HG02852 (cell line): ENCODE data around the gene NACAD.
"Not testable (repeated sequence)": the region's sequence is repeated elsewhere in the genome, so short reads cannot be mapped to it uniquely, and the experiment has no call there.

Experiments used
- ATAC-seq: cut with Tn5 transposase; IDR thresholded peaks from one replicate; pipeline ENCODE4 v1.9.1; 2021; ENCODE audit warnings: mild to moderate bottlenecking, moderate library complexity; ENCODE audit not compliant: unreplicated experiment

NACAD gene

DNA sequence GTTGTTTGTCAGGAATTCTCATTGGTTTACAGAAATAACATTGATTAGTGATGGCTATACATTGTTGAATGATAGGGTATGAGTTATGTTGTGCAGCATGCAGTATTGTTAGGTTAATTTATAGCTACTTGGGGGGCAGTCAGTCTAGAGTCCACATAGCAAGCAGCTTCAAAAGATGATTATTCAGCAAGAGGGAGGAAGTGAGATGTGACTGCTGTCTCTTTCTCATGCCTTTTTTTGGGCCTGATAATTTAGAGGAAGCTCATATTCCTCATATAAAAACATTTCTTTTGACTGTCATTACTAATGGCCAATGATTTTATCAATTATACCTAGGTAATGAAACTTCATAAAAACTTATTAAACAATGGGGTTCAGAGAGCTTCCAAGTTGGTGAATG, 26.2 kb upstream of the NACAD start:
- ATAC-seq, result no peak

- ATAC-seq, result not testable (repeated sequence)
Observed at GRCh38 chr7:45114257-45114656, 25.5 kb upstream of the NACAD start.

- ATAC-seq, result no peak
Observed at GRCh38 chr7:45112648-45113047, 23.9 kb upstream of the NACAD start.

- ATAC-seq, result peak; percentile 95
Observed at GRCh38 chr7:45111298-45112223, 22.8 kb upstream of the NACAD start, which contains the start of gene TBRG4. TBRG4 (minus strand) TSS chr7:45111697; CDS start chr7:45109237, 2,460 bp downstream.

- ATAC-seq, result no peak
Observed at GRCh38 chr7:45108863-45109262, 20.1 kb upstream of the NACAD start.

DNA sequence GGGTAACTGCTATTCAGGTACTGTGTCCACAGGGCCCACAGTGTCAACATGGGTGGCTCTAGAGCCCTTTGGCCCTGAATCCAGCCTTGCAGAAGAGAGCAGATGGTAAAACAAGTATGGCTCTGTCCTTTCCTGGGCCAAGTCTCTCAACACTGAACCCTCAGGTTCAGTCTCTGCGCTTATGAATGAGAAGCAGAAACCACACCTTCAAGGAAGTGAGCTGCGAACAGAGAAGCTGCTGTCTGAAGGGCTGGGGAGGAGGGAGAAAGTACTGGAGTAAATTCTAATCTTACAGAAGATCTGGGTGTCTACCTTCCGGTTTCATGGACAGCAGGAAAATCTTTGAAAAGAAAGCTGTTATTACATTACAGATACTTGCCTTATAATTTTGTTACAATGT, 18.6 kb upstream of the NACAD start:
- ATAC-seq, result no peak

DNA sequence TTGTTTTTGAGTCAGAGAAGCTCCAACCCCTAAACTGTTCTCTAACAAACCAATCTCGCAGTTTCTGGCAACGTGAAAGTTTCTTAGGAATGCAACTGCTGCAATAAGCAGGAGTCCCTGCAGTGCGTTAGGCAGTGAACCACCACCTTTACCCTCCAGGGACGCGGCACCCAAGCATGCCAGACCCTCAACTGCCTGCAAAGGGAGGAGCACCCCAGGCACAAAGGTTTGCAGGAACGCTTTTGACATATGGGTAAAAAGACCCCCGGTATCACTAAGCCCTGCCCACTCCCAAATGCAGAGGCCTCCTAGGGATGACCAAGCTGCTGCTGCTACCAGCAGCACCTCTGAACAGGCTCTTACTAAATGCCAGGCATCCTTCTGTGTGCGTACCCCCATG, 18.1 kb upstream of the NACAD start:
- ATAC-seq, result no peak

DNA sequence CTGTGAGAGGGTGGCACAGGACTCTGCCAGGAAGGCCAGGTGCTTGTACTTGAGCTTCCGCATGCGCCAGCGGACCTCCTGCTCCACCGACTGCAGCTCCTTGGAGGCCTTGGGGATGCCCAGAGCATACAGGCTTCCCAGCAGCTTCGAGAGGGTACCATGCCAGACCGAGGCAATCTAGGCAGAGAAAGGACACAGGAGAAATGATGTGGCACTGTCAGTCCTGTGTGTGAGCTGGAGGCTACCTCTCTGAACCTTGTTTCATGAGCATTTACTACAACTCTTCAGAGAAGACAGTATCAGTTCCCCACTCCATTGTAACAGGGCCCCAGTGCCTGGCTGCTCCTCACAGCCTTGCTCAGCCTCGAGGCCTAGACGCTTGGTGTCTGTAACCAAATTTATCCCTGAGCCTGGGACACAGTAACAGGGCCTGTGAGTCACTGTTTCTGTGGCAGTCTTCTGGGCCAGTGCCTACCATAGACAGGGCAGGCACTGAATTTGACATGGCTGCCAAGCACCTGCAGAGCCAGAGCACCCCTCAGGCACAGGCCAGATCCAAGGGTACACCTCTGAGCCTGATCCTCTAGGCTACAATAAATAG, 16.9 kb upstream of the NACAD start:
- no peak for ATAC-seq

DNA sequence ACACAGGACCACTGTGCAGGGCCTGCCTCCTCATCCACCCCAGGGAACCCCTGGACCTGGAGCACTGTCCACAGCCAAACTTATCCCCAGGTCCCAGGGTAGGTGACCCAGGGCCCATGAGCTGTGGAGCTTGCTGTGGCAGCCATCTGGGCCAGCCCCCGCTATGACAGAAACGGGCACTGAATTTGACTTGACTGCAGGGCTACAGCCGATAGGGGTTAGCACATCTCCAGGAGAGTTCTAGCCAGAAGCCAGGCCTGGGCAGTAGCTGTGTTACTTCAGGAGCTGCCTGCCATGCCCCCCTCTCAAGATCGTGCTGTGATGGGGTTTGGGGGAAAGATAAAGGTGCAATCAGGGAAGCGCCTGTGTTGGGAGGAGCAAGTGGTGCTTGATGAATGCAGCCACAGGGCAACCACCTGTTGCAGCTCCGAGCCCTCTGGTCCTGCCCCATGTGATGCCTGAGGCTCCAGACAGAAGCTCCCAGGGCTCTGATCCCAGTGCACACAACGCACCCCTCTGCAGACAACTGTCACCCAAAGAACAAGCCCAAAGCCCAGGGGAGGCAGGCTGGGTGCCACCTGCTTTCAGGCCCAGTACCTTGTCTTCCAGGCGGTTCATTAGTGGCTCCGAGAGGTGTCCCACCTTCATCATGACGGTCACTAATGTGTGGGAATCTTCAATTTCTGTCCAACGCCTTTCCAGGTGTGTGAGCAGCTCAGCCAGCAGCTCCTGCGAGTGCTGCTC, 16.2 kb upstream of the NACAD start:
- ATAC-seq, result no peak

DNA sequence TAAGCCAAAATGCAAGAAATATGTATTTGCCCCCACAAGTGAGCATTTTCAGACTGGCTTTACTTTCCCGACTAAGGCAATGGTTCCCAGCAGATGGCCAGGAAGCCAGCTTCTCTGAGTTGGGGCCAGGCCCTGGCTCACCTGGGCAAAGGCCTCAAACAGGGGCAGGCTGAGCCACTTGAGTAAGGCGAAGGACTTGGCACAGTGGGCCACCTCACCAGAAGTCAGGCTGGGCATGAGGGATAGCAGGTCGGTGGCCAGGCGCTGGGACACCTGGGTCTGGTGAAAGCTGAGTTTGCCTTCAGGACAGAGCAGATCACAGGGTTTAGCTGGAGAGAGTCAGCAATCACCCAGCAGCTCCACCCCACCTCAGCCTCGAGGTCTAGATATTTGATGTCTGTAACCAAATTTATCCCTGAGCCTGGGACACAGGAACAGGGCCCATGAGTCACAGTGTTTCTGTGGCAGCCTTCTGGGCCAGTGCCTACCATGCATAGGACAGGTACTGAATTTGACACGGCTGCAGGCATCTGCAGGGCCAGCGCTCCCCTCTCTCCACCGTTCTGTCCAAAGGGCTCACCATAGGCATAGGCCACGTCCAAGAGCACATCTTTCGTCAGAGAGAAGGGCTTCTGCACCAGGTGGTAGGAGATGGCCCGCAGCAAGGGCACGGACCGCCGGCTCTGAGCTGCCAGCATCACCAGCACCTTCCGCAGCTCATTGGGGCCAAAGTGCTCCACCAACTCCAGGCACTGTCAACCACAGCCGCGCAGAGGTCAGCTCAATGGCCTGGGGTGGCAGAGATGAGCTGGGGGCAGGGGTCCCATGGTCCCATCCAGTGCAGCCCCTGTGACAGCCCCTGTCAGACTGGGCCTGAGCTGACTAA, 15.4 kb upstream of the NACAD start:
- no peak for ATAC-seq

DNA sequence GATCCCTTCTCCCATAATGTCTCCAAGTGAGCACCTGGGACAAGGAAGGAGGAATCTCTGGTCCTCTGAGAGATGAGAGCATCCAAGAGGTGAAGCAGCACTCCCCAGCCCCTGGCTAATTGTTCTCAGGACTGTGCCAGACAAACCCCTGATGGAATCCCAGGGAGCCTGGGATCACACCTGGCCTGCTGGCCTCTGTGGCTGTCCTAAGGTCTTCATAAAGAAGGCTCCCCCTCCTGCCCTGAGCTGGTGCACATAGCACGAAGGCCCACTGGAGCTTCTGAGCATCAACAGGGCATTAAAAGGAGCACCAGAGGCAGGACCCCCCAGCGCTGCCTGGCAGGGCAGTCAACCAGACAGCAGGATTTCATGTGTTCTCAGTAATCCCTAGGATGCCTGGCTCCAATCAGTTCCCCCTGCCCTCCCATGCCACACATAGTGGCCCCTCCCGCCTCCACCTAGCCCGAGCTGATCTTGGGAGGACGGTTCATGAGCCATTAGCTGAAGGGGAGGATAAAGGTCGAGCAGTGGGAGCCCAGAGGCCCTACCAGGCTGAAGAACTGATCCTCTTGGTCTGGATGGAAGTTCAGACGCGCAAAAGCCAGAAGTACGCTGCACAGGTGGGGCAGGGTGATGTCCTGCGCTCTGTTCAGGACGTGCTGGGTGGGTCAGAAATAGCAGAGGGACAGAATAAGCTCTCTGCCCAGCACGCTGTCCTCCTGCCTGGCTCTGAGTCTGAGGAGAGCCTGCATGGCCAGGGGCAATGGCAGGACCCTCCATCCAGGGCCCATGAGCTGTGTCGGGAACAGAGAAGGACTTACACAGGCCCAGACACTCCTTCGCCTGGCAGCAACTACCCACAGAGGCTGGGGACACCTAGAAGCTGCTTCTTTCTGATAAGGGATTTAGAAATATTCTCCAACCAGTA, 14.3 kb upstream of the NACAD start:
- ATAC-seq, result no peak

DNA sequence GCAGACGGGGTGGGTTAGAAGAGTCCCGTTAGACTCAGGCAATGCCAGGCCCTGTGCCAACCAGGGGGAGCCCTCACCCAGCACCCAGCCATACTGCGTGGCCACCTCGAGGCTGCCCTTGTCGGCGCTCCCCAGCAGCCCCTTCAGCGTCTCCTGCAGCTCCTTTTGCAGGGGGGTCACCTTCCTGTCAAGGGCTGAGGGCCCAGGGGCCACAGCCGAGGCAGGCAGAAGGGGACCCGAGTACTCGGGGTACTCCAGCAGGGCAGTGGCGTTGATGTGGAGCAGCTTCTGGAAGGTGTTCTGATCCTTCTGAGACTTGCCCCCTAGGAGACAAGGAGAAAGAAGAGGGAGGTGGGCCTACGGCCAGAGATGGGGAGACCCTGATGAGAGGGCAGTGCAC, 13.0 kb upstream of the NACAD start:
- no peak for ATAC-seq

DNA sequence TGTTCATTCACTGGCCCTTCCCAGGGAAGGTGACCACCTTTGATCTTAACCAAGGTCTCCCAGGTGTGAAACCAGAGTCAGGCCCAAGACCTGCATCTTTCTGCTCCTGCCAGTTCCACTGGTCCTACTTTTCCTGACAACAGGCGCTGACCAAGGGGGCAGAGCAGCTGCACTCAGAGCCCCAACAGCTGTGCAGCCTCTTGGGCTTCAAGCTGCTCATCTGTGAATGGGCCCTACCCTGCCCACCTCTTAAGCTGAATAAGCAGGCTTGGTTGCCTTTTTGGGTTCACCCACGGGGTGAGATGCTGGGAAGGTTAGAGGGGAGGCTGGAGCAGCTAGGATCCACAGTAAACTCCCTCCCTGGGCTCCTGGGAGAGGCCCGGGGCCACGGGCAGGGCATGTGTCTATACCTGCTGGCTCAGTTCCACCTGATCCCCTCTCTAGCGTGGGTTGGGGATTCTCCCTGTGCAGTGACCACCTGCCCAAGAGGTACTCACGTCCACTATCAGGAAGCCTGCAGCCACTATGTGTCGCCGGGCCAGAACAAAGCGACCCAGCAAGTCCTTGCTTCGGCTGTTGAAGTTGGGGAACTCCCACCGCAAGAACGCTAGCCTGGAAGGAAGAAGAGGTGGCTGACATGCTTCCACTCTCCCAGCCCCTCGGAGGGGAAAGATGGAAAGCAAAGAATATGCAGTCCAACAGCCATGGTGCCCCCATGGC, 12.2 kb upstream of the NACAD start:
- ATAC-seq, result no peak

- no peak for ATAC-seq
Observed at GRCh38 chr7:45099891-45100760, 11.4 kb upstream of the NACAD start.

- no peak for ATAC-seq
Observed at GRCh38 chr7:45098983-45099839, 10.4 kb upstream of the NACAD start.

DNA sequence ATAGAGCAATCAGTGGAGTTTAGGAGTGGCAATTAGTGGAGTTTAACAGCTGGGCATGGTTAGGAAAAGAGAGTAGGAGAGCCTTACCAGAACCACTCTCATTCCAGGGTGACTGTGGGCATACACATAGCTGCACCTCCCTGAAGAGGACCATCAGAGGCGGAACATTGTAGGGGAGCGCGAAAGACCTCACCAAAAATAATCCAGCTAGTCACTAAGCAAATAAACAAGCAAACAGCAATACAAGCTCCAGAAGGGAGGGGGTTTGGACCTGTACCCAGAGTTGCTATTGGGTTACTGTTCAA, 4.1 kb upstream of the NACAD start:
- ATAC-seq, result no peak
